Neural cell (in vitro differentiated cells): ENCODE measurements around the gene RALGPS1. TPM values are rescaled to one million over a fixed set of nuclear protein-coding genes. Genes with fewer than 3 reads are reported as not detected.

ENCODE experiments used
- H2AFZ ChIP-seq: fragments of 200-600, 300-800 bp; sonication (generic), shearing (Covaris generic); 2 replicates; pipeline ENCODE4 v1.6.0; 2014; ENCODE audit warnings: low read depth, mild to moderate bottlenecking, antibody characterized with exemption, low read length, moderate library complexity
- H3F3A ChIP-seq: fragments of 200-600 bp; shearing (Covaris generic); 2 replicates; pipeline ENCODE4 v1.6.1; 2016; ENCODE audit warnings: mild to moderate bottlenecking, moderate library complexity, mixed read lengths, antibody characterized with exemption, low read length; ENCODE audit not compliant: insufficient read depth, poor library complexity, severe bottlenecking
- H3K27ac ChIP-seq: fragments of 200-600, 300-800 bp; sonication (generic), shearing (Covaris generic); 2 replicates; pipeline ENCODE4 v1.5.1; 2014; ENCODE audit warnings: mild to moderate bottlenecking, low read length, moderate library complexity
- H3K27me3 ChIP-seq: fragments of 300-800, 200-600 bp; sonication (generic), shearing (Covaris generic); 2 replicates; pipeline ENCODE4 v1.6.0; 2014; ENCODE audit warnings: mild to moderate bottlenecking, low read depth, low read length, moderate library complexity; ENCODE audit not compliant: insufficient read depth
- H3K36me3 ChIP-seq: fragments of 300-800, 200-600 bp; sonication (generic), shearing (Covaris generic); 2 replicates; pipeline ENCODE4 v1.5.1; 2014; ENCODE audit warnings: mild to moderate bottlenecking, antibody characterized with exemption, low read length, moderate library complexity; ENCODE audit not compliant: insufficient read depth
- H3K4me2 ChIP-seq: fragments of 300-800, 200-600 bp; sonication (generic), shearing (Covaris generic); 2 replicates; pipeline ENCODE4 v1.6.0; 2014; ENCODE audit warnings: mild to moderate bottlenecking, low read length
- H3K4me3 ChIP-seq: fragments of 300-800, 200-600 bp; sonication (generic), shearing (Covaris generic); 2 replicates; pipeline ENCODE4 v1.5.1; 2014; ENCODE audit warnings: mild to moderate bottlenecking, low read length, moderate library complexity
- H3K79me2 ChIP-seq: fragments of 200-600 bp; shearing (Covaris generic); replicated peaks from 2 replicates; pipeline ENCODE4 v1.6.0; 2014; ENCODE audit warnings: mild to moderate bottlenecking, low read length, moderate library complexity; ENCODE audit not compliant: insufficient read depth
- H3K9ac ChIP-seq: fragments of 300-800, 200-600 bp; sonication (generic), shearing (Covaris generic); 2 replicates; pipeline ENCODE4 v1.6.1; 2016; ENCODE audit warnings: mild to moderate bottlenecking, low read length, mixed read lengths
- H3K9me2 ChIP-seq: fragments of 200-600 bp; shearing (Covaris generic); 2 replicates; pipeline ENCODE4 v1.6.1; 2016; ENCODE audit warnings: mild to moderate bottlenecking, low read length, mixed read lengths; ENCODE audit not compliant: insufficient read depth
- H3K9me3 ChIP-seq: fragments of 200-600, 300-800 bp; sonication (generic), shearing (Covaris generic); 2 replicates; pipeline ENCODE4 v1.6.1; 2016; ENCODE audit warnings: mild to moderate bottlenecking, mixed run types, low read length, moderate library complexity, mixed read lengths
- H4K20me1 ChIP-seq: fragments of 200-600 bp; shearing (Covaris generic); 2 replicates; pipeline ENCODE4 v1.6.1; 2016; ENCODE audit warnings: mild to moderate bottlenecking, mixed run types; ENCODE audit not compliant: insufficient read depth
- CTCF ChIP-seq: fragments of 450-650 bp; IDR thresholded peaks from 2 replicates; pipeline ENCODE4 v1.5.1; 2014; ENCODE audit warnings: antibody characterized with exemption, mild to moderate bottlenecking, moderate library complexity; ENCODE audit not compliant: poor library complexity, severe bottlenecking
- EP300 ChIP-seq: fragments of 450-650 bp; conservative IDR thresholded peaks from 2 replicates; pipeline ENCODE4 v1.6.1; 2014; ENCODE audit warnings: antibody characterized with exemption, mild to moderate bottlenecking, moderate library complexity; ENCODE audit not compliant: poor library complexity, severe bottlenecking
- EZH2 ChIP-seq: fragments of 200-600, 300-800 bp; shearing (Covaris generic), sonication (generic); IDR thresholded peaks from 2 replicates; pipeline ENCODE4 v1.6.1; 2014; ENCODE audit warnings: antibody characterized with exemption, low read length, borderline replicate concordance, mild to moderate bottlenecking; ENCODE audit not compliant: insufficient read depth, poor library complexity, severe bottlenecking
- MXI1 ChIP-seq: fragments of 450-650 bp; conservative IDR thresholded peaks from 2 replicates; pipeline ENCODE4 v1.6.1; 2014; ENCODE audit warnings: antibody characterized with exemption, mild to moderate bottlenecking; ENCODE audit not compliant: poor library complexity, severe bottlenecking
- POLR2AphosphoS5 ChIP-seq: IDR thresholded peaks from 2 replicates; pipeline ENCODE4 v1.6.1; 2012
- RAD21 ChIP-seq: fragments of 450-650 bp; conservative IDR thresholded peaks from 2 replicates; pipeline ENCODE4 v1.6.1; 2014; ENCODE audit warnings: antibody characterized with exemption, mild to moderate bottlenecking, moderate library complexity
- REST ChIP-seq: IDR thresholded peaks from 2 replicates; pipeline ENCODE4 v1.6.1; 2012; ENCODE audit warnings: borderline replicate concordance
- SMC3 ChIP-seq: fragments of 450-650 bp; conservative IDR thresholded peaks from 2 replicates; pipeline ENCODE4 v1.6.1; 2014; ENCODE audit warnings: antibody characterized with exemption, mild to moderate bottlenecking, moderate library complexity; ENCODE audit not compliant: poor library complexity
- TAF1 ChIP-seq: IDR thresholded peaks from 2 replicates; pipeline ENCODE4 v1.6.1; 2012; ENCODE audit warnings: low read depth
- polyA plus RNA-seq: library from polyadenylated mRNA; depleted of rRNA; stranded (reverse); fragments of >200 nt; gene quantifications from 2 replicates; pipeline ENCODE4 v1.2.3, GENCODE V29; 2014

RALGPS1 gene
- polyA plus RNA-seq, 1 donor from 2014 or later, result 37.1 TPM

- no peak overlapping the region for H2AFZ ChIP-seq
- no peak overlapping the region for H3K27ac ChIP-seq
- TF ChIP-seq REST (no peak), CTCF (no peak), EP300 (no peak), TAF1 (no peak), EZH2 (no peak), RAD21 (no peak), POLR2AphosphoS5 (no peak), SMC3 (no peak), MXI1 (no peak)
- peaks cover 6% of the 10 kb centered on the region for H3K36me3 ChIP-seq
- H3K27me3 ChIP-seq, result no peaks in the 10 kb centered on the region
- H3K9me3 ChIP-seq, result no peaks in the 10 kb centered on the region
- H3K4me3 ChIP-seq, result no peak overlapping the region
- H3K9me2 ChIP-seq, result no peaks in the 10 kb centered on the region
- no peaks in the 10 kb centered on the region for H4K20me1 ChIP-seq
- no peaks in the 10 kb centered on the region for H3K79me2 ChIP-seq
- H3K9ac ChIP-seq, result no peak overlapping the region
- H3F3A ChIP-seq, result no peaks in the 10 kb centered on the region
- H3K4me2 ChIP-seq, result no peak overlapping the region
Observed at GRCh38 chr9:126983767-126984166, 69.2 kb downstream of the RALGPS1 start.

GRCh38 chr9:126984969-126985368 lies 70.4 kb downstream of the RALGPS1 start:
- Histone ChIP-seq H3K9me3 (no peaks in the 10 kb centered on the region), H3K79me2 (no peaks in the 10 kb centered on the region), H2AFZ (no peak overlapping the region), H4K20me1 (no peaks in the 10 kb centered on the region), H3K36me3 (peaks cover 6% of the 10 kb centered on the region), H3K4me2 (no peak overlapping the region), H3K27me3 (no peaks in the 10 kb centered on the region), H3F3A (no peaks in the 10 kb centered on the region), H3K9me2 (no peaks in the 10 kb centered on the region), H3K27ac (no peak overlapping the region), H3K9ac (no peak overlapping the region), H3K4me3 (no peak overlapping the region)
- no peak for TF ChIP-seq EP300
- no peak for TF ChIP-seq POLR2AphosphoS5
- TF ChIP-seq EZH2, result no peak
- no peak for TF ChIP-seq TAF1
- TF ChIP-seq SMC3, result no peak
- no peak for TF ChIP-seq MXI1
- TF ChIP-seq CTCF, result no peak
- TF ChIP-seq REST, result no peak
